HG03039 (cell line): ENCODE measurements around the gene IMMP2L.

Experiments used
- ATAC-seq: cut with Tn5 transposase; IDR thresholded peaks from one replicate; pipeline ENCODE4 v1.9.1; 2021; ENCODE audit warnings: mild to moderate bottlenecking, moderate library complexity; ENCODE audit not compliant: unreplicated experiment

Gene IMMP2L

DNA sequence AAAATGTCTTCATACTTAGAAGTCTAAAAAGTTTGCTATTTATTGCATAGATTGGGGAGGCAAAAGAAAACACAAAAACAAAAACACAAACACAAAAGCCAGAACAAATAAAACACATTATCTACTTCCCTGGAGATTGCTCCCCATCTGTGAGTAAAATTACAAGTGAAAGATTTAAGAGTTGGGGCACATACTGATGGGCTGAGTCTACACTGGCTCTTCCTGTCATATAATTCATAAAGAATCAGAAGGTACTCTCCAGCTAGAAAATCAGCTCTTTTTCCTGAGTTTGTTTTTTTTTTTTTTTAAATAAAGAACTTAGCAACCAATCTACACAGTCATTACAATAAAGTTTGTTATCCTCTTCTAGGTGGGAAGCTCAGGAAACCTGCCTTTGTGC lies 663.8 kb downstream of the IMMP2L start:
- ATAC-seq, result no peak

DNA sequence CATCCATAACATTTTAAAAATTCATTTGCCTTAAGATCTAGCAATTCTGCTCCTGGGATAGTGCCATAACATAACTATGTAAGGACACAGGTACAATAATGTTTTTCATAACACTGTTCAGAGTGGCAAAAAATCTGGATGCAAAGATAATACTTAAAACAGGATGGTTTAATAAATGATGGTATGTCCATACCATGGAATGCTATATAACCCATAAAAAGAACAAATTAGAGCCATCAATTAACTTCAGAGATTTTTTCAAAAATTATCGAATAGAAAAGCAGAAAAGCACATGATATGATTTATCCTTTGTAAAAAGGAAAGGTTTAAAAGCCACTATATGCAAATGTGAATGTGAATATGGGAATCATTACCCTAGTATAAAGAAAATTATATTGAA lies 664.8 kb downstream of the IMMP2L start:
- ATAC-seq, result no peak

DNA sequence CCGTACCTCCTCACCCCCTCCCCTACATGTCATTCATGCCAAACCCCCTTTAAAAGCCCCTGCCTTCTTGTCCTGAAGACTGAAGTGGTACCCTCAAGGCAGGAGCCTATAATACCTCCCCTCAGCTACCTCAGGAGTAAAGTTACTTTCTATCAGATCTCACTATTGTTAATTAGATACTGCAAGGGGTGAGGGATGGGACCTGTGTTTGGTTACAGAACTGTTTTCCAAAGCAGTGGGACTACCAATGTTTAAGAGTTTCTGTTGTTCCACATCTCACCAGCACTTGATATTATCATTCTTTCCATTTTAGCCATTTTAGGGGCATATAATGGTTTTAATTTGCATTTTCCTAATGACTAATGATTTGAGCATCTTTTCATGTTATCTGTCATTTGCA lies 668.2 kb downstream of the IMMP2L start:
- ATAC-seq, result no peak

DNA sequence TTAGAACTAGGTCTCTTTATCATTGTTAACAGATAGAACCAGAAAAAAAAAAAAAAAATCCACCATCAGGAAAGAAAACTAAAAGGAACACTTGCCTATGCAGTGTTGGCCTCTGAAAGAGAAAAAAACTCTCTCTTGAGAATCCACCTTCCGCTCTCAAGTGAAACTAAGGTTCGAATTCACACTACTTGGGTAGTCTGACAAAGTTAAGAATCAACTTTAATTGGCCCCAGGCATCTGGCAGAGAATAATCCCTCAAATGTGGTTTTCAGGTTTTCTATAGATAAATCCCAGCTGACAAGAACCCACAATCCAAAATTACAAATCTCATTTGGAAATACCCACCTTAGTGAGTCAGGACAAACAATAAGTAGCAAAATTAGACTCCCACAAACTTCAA lies 671.1 kb downstream of the IMMP2L start:
- ATAC-seq, result no peak

DNA sequence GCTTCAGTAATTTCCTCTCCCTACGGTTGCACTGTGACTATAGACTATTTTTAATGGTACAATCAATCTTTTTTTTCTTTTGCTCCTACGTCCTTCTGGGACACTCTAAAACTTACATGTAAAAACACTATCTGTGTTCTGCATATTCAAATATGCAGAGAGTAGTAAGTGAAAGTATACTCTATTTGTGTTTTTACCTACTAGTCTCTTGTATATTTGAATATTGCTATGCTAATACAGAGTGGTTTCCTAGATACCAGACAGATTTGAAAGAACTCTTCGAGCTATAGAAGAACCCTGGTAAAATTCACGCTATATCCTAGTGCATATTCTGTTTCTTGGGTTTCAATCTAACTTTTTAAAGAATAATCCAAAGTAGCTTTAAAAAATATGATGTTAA lies 672.2 kb downstream of the IMMP2L start:
- no peak for ATAC-seq

DNA sequence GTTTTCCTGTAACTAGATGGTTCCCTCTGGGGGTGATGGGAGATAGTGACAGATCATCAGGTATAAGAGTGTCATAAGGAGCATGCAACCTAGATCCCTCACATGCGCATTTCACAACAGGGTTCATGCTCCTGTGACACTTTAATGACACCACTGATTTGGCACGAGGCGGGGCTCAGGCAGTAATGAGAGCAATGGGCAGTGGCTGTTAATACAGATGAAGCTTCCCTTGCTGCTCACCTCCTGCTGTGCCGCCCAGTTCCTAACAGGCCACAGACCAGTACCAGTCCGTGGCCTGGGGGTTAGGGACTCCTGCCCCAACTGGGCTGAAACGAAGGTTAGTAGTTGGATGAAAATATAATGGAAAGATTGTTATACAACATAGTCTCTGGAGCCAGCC lies 673.0 kb downstream of the IMMP2L start:
- ATAC-seq, result no peak

DNA sequence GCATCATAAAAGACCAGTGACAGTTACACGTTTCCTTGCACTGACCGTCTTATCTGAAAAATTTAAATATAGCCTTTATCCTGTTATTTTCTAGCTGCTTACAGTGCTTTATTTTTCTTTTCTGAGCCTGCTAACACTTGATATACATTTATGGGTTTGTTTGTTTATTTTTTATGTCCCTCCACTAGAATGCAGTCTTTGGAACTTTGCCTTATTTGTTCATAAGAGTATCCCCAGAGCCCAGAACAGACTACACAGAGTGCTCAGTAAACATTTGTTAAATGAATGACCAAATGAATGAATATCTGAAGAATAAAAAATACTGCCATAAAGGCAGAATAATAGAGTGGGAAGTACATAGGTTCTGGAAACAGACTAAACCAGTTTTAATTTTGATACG lies 673.7 kb downstream of the IMMP2L start:
- ATAC-seq, result no peak

DNA sequence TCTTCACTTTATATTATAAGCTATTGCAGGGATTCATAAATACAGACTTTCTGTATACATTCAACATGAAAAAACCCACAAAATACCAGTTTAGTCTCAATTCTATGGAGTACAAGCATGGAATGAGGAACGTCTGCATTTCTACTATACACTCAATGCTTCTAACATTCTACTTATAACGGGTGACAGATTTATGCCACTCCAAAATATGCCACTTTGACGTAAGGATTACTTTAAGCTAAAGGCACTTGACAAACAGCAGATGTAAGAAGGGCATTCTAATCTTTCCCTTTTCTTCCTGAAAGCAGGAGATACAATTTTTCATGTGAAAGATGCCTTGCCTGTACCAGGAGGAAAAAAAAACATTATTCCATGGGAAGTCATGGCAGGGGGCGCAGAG lies 676.8 kb downstream of the IMMP2L start:
- ATAC-seq, result no peak

DNA sequence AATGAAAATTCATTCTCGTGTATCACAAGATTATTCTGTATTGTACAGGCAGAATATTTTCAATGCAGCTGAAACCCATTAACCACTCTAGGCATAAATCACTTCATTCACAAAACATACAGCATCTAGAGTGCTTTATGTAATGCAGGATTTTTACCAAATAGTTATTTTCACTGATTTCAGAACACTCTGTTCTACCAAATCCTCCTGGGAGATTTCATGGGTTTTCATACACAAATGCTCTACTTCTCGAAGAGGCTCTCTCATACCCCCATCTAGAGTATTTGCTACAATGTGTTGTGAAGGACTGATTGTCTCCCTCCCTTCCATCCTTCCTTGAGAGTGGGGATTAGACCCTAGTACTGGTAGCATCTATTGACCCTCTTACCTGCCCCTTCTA lies 680.6 kb downstream of the IMMP2L start:
- no peak for ATAC-seq

DNA sequence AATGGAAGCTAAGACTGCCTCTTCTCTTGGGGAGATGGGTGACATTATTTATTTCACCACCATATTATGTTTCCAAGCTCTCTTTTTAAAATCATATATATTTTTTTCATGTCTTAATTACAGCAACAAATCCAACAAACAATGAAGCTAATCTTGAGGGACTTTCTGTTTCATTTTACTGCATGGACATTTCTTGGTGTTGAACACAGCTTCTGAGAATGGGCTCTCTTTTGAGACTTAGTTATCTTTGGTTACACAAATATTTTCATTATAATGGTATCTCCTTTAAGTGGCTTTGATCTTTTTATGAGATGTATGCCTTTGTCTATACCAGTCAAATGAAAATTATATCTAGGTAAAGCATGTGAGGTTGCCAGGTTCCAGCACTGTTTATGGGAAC lies 681.3 kb downstream of the IMMP2L start:
- no peak for ATAC-seq

DNA sequence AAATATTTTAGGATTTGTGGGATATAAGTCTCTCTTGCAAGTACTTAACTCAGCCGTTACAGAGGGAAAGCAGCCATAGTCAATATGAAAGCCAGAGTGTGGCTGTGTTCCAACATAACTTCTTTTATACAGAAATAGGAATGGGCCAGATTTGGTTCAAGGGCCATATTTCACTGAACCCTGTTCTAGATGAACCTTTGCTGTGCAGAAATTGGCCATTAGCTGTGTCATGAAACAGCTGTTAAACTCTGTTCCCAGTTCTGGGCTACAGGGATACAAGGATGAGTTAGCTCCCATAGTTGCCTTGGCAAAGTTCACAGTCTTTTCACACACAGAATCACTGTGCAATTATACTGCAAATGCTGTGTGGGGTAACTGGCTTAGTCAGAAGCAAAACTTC lies 685.3 kb downstream of the IMMP2L start:
- ATAC-seq, result no peak

DNA sequence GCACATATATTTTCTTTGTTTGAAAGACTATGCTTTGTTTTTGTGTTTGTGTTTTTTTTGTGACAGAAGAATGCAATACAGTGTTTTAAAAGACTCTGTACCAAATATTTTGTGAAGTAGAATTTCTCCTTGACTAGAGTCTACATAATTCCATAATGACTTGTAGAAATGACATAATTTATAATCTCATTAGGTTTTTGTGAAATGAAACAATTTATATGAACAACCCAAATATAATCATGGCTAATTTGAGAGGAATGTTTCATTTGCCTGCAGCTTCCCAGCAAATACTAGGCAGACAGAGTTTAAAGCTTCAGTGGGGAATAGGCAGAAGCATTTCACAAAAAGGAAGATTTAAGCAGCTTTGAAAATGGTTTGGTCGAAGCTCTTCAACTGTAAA lies 686.9 kb downstream of the IMMP2L start:
- no peak for ATAC-seq

DNA sequence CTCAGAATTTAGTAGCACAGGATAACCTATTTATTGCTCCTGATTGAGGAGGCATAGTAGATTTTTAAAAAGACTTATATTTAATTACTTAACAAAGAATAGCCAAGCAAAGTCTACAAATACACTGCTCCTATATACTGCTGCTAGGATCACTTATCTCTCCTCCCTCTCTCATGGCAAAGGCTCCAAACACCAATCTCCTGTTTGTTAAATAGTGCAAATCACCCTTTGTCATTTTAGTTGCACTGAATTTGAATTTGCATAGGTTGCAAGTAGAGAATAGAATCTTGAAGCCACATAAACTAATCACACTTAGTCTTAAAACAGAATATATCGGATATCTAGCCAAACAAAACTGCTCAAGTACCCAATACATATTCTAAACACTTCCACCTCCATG lies 690.4 kb downstream of the IMMP2L start:
- ATAC-seq, result no peak

DNA sequence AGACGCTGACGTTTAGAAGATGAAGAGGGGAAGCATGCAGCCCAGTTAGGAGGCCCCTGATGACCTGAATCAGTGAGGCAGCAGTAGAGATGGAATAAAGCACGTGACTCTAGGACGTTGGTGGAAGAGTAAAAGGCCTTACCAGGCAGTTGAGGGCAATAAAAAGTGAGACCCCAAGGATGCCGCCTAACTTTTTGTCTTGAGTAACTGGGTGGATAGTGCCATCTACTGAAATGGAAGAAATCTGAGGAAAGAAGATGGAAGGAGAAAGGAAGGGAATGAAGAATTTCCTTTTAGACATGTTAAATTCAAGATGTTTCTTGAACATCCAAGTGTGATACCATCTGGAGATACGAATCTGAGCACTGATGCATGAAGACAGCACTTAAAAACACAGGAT lies 691.4 kb downstream of the IMMP2L start:
- no peak for ATAC-seq

DNA sequence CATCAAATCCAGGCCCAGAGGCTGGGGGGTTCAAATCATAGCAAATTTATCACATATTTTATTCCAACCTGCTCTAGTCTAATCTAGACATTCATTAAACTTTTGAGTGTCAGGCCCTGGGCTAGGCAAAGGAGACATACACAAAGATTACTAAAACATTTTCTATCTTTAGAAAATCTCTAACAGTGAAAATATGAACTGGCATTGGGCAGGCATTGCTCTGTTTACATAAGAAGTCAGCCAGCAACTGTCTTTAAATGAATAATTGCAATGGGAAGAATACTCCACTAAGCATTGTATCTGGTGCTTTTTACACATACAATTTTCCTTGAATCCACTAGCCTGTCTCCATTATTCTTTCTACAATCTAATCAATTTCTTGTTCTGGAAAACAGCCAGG lies 693.8 kb downstream of the IMMP2L start:
- ATAC-seq, result no peak

DNA sequence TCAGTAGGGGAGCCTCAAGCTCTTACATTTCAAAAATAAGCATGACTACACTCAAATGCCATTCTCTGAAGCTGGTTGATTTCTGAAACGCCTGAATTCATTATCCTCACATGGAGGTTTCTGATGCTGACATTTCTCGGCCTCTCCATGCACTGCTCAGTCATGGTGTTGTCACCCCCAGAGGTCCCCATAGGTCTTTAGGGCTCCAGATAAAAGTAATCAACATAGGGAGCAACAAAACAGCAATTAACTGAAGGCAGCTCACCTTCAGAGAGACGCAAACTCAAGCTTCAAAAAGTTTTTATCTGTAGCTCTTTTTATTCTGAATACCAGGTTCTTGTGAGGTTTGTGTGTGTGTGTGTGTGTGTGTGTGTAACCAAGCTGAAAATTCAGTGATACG lies 694.5 kb downstream of the IMMP2L start:
- no peak for ATAC-seq

DNA sequence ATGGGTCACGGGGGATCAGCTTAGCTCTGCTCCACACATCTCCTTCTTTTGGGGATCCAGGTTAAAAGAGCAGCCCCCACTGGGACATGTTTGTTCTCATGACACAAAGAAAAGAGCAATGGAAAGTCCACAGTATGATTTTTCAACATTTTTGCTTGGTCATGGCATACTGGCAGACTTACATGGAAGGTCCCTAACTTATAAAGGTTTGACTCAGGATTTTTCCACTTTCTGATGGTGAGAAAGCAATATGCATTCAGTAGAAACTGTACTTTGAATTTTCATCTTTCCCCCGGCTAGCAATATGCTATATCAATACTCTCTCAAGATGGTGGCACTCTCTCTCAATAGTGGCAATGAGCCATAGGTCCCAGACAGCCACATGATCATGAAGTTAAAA lies 699.0 kb downstream of the IMMP2L start:
- ATAC-seq, result no peak

DNA sequence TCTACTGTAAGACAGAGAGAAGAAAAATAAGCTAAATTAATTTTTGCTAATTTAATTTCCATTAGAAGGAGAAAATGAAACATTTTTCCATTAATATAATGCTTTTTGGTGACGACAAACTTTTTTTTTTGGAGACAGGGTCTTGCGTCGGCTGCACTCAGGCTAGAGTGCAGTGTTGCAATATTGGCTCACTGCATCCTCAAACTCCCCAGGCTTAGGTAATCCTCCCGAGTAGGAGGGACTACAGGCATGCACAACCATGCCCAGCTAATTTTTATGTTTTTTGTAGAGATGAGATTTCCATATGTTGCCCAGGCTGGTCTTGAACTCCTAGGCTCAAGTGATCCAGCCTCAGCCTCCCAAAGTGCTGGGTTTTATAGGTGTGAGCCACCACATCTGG lies 701.1 kb downstream of the IMMP2L start:
- ATAC-seq, result no peak

DNA sequence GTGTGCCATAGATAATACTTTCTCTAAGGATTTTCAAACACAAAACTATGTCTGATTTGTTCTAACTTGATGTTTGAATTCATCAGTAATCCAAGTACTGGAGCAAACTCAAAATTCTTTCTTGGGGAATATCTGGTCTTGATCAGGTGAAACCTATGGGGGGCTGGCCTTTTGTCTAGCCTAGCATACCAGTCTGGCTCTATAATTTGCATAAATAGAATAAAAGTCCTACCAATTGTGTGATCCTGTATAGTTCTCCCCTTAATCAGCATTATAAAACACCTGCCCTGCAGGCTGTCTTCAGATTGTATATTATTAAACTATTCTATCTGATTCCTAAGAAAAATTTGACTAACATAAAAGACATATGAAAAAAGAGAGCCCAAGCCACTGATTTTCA lies 705.2 kb downstream of the IMMP2L start:
- ATAC-seq, result no peak

DNA sequence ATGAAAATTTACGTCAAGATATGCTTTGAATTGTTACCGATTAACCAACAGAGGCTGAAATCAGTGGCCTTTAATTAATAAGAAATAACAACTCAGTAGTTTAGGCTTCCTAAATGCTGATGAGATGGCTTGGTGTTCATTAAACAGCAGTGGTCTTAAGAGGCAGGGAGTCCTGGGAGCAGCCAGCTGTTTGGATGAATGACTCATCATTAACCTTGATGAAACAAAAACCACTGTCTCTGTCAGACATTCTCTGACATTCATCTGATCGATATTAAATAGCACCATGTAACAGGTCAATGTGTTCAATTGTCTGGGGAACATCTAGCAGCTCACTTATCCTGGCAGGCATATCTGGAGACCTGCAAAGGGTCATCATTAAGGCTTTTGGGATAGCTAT lies 705.6 kb downstream of the IMMP2L start:
- no peak for ATAC-seq

DNA sequence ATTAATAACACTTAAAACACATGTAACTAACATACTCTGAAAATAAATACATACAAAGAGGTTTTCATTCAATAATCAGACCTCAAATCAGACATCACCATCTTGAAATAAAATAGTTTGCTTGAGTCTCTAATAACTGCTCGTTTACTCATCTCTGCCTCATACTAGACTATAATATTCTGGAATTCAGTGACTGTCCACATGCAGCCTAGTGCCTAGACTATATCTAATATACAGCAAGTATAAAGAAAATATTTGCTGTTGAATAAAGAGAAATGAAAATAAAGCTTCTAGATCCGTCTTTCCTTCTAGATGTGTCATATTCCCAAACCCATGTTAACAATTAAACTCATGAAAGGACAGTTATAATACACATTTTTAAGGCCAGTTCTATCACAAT lies 707.6 kb downstream of the IMMP2L start:
- no peak for ATAC-seq

DNA sequence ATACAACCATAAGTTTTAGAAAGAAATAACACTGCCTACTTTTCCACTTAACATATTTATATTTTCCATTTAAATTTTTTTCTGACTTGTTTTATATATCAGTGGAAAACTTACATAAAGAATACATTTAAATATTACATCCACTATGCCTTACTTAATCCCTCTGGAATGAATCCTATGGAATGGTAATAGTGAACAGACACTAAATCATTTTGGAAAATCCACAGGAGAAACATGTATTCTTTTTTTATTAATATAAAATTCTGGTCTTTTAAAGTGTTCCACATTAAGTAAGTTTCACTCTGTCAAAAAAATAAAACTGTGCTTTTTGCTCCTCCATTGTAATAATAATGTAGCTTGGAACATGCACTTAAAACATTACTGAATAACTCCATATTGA lies 708.1 kb downstream of the IMMP2L start:
- no peak for ATAC-seq

DNA sequence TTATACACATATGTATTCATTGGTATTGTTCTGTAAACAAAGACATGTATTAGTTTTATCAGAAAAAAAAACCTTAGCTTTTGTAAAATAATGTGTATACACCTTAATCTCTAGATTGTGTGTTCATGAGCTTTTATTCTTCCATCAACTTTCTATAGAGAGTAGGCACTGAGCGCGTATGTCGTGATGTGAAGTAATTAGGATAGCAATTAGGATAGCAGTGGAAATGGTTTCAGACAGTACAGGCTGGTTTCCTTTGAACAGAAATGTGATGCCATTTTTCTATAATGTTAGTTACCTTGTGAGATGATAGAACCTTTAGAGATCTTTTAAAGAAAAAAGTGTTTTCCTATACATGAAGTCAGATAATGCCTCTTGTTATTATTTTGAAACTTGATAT lies 709.0 kb downstream of the IMMP2L start:
- no peak for ATAC-seq
